IPS DF 19.7 (cell line): ENCODE data around the gene TFAP2A.

Experiments
- DNase-seq: peaks from one replicate; pipeline ENCODE4 v3.0.0-alpha.2; 2013; ENCODE audit warnings: low read depth, low spot score

TFAP2A gene

GRCh38 chr6:10414756-10415616, at the start of gene TFAP2A:
Gene TFAP2A, minus strand, starts transcription at chr6:10415074. Its CDS starts 83 bp downstream, at chr6:10414991.
- DNase-seq, result no peak

DNA sequence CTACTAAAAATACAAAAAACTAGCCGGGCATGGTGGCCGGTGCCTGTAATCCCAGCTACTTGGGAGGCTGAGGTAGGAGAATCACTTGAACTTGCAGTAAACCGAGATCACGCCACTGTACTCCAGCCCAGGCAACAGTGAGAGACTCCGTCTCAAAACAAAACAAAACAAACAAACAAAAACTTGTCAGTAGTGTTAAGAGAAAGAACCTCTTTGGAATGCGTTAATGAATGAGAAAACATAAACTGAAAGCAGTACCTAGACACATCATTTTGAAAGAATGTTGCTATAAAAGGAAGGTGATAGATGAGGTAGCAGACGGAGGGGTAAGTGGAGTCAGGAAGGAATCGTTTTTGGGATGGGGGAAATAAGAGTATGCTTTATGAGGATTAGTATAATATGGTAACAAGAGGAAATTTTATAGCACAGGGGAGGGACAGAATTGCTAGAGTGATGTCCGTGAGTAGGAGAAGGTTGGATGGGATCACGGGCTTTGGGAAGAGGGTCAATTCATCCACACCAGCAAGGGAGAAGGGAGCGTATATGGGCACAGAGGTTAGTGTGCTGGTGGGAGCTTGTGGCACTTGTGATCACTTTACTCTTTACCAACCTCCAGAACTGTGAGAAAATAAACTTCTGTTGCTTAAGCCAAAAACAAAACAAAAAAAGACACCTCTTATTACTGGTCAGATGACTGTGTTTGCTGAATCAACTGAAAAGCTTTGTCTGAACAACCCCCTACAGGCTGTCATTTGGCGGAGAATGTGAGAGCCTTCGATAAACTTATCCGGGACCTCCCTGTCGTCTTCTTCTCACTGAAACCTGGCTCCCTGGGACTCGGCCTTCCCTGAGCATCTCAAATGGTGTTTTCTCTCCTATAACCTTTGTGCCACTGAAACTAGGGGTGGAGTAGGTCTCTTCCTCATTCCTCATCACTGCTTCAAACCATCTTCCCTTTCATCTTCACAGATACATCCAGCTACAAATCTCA, 48.9 kb upstream of the TFAP2A start:
- DNase-seq, result no peak

GRCh38 chr6:10463040-10463439, 48.2 kb upstream of the TFAP2A start:
- DNase-seq, result no peak

DNA sequence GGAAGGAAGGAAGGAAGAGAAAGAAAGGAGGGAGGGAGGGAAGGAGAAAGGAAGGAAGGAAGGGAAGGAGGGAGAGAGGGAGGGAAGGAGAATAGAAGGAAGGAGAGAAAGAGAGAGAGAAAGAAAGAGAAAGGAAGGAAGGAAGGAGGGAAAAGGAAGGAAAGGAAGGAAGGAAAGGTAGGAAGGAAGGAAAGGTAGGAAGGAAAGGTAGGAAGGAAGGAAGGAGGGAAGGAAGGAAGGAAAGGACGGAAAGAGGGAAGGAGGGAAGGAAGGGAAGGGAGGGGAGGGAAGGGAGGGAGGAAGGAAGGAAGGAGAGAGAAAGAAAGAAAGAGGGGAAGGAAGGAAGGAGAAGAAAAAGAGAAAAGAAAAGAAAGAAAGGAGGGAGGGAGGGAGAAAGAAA, 47.0 kb upstream of the TFAP2A start:
- no peak for DNase-seq

DNA sequence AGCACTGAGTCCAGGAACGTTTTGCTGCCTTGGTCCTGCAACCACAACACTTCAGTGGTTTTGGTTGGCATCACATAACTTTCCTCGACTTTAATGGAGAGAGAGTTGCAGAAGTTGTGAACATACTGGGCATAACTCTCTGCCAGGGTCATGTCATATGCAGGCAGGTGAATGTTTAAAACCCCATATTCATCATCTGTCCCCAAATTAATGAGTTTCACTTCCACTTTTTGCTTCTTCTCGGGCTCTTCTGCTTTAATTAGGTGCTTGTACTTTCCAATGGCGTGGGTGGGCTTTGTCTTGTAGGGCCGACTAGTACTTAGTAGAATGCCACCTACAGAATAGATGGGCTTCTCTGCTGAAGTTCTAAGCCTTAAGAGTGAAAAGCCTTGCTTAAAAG, 45.2 kb upstream of the TFAP2A start:
- no peak for DNase-seq

DNA sequence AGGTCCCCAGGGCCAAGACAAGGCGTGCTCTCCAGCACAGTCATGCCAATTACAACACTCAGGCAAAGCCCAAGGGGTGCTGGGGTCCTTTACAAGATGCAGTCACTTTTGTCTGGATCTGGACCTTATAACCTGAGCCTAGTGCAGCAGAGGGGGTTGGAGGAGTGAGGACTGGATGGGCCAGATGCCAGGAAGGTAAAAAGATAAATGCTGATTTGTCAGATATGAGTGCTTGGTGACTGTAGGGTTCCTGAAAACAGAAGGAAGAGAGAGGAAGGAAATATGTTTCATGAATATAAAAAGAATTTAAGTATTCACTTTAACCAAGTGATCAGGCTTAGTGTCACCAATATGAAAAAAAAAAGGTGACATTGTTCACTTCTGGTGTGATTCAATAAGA, 43.4 kb upstream of the TFAP2A start:
- no peak for DNase-seq

GRCh38 chr6:10453596-10453995, 38.7 kb upstream of the TFAP2A start:
- DNase-seq, result no peak

GRCh38 chr6:10451828-10452509, 37.1 kb upstream of the TFAP2A start:
- no peak for DNase-seq

GRCh38 chr6:10451394-10451793, 36.5 kb upstream of the TFAP2A start:
- no peak for DNase-seq

DNA sequence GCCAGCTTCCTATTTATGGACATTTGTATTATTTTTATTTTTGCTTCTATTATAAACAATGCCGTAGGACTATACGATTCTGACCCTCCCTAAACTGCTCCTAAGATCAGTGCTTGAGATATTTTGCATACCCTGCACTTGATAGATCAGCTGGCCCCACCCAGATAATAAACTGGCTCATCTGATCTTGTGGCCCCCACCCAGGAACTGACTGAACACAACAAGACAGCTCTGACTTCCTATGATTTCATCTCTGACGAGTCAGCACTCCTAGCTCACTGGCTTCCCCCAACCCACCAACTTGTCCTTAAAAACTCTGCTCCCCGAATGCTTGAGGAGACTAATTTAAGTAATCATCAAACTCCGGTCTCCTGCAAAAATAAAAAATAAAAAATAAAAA, 34.9 kb upstream of the TFAP2A start:
- DNase-seq, result no peak

DNA sequence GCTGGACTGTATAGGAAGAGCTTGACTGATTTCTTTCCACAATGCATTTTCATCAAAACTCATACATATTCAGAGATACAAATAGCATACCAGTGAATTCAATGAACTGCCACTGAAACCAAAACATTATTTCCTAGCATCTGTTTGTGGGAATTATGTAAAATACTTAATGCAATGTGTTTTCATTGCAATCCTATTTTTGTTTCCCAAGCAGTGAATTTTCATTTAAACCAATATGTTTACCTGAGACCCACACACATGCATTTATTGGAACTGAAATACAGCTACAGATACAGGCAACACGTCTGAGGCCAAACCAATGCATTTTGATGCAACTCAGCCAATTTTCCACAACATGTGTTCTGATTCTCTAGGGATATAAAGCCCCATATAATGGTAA, 33.2 kb upstream of the TFAP2A start:
- DNase-seq, result no peak

GRCh38 chr6:10446548-10446947, 31.7 kb upstream of the TFAP2A start:
- no peak for DNase-seq

- no peak for DNase-seq
Measured at GRCh38 chr6:10441655-10442009, 26.8 kb upstream of the TFAP2A start.

DNA sequence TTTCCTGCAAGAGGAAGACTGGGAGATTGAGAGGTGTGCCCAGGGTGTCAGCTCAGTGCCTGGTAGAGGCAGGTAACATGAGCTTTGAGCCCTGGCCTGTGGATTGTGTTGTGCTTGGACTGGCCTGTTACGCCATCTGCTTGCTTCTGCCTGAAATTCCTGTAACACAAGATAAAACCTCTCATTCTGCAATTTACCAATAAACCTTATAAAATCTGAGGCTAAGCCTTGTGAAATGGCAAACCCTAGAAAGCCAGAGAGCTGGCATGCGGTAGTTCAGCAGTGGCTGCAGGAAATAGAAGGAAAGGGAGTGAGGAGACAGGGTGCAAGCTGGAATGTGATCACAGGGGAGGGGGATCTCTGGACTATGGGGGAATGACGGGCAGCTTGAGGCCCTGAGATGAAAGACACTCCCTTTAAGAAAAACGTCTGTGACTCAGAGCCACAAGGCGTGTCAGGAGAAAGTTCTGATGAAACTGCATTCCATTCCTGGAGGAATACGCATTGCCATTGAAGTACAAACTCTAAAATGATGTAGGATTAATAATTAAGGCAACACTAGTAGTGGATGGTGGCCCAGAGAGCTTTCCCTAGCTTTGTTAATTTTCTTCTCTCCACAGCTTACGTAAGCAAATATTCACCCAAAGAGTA, 26.3 kb upstream of the TFAP2A start:
- DNase-seq, result no peak

DNA sequence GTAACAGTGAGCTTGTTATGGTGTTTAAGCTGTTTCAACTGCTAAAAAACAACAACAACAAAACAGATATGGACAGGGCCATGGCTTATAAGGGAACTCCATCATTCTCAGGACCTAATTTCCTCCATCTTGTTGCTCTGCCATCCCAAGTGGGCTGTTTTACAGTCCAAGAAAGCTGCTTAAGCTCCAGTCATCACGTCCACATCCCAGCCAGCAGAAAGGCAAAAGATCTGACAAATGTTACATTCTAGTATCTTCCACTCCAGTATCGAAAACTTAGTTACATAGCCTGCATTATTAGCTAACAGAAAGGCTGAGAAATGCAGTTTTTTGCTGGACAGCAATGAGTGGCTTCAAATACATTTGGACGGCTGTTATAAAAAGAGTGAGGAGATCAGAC, 23.0 kb upstream of the TFAP2A start:
- DNase-seq, result no peak

DNA sequence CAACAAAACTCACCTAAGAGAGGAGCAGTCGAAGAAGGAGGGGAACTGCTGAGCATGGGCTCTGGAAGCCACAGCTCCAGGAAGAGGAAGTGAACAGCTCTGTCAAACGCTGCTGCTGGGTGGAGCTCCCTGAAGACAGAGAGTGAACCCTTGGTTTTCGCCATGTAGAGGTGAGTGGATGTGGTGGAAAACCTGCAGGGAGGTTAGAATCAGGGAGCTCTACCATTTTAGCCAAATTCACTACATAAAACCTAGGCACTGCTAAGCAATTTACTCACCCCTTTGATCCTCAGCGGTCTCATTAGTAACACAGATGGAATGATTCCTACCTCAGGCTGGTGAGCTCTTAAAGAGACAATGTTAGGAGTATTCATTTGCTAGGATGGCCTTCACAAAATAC, 19.4 kb upstream of the TFAP2A start:
- no peak for DNase-seq

GRCh38 chr6:10433322-10433721, 18.4 kb upstream of the TFAP2A start:
- DNase-seq, result no peak

- no peak for DNase-seq
Measured at GRCh38 chr6:10431423-10432164, 16.7 kb upstream of the TFAP2A start.

DNA sequence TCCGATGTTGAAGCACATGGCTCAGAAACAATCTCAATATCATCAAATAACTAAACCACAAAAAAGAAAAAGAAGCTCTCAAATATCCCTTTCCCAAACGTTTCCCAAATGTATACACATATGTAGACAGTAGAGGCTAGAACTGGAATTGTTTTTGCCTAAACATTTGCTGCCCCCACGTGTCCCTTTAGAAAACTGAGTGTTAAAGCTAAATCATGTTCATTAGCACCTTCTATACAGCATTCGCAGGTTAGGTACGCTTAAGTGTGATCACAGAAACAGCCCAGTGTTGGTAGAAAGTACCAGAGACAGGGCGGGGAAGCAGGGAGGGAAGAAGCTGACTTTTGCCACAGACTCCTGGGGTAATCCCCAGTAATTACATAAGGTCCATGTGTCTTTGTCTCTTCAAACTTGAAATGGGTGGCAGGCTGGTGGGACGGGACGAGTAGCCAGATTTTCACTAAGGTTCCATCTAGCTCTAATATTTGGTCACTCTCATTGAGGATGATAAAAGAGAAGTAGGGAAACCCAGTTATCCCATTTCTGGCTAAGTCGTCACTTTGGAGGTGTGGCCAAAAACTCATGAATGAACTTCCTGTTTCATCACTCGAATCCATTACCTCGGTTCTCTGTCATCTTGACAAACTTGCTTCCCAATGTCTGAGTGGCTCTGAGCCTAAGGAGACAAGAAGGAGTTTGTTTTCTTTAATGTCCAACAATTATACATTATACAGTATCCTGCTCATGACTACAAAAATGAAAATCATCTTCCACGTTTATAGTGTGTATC, 15.0 kb upstream of the TFAP2A start:
- no peak for DNase-seq

DNA sequence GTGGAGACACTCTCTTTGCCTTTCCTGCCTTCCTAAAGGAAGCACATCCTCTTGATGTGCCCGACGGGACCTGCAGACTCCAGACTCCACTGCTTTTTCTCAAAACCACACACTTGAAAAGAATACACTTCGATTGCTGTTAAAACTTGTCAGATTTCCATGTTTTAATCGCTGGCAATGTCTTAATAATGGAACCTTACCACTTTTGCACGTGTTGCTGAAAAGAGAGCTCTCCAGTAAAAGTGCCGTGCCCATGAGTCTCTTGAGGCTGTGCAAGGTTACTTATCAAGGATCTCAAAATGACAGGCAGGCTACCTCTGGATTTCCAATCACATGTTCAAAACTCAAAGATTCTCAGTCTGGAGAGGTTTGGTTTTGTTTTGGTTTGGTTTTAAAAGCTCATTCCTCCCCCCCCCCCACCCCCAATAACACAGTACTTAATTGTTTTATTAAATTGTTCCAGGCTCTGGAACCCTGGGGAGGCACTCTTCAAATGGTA, 12.0 kb upstream of the TFAP2A start:
- no peak for DNase-seq
